Skeletal muscle tissue (tissue), 4 donors: ENCODE measurements around the gene DOCK7. TPM values are rescaled to one million over a fixed set of nuclear protein-coding genes. Genes with fewer than 3 reads are reported as not detected.

Experiments
- H3K27ac ChIP-seq: one replicate; pipeline ENCODE4 v1.7.0; 2013; ENCODE audit warnings: mild to moderate bottlenecking, low read depth, low read length, inconsistent platforms
- H3K27me3 ChIP-seq, 3 donors: one replicate each; pipeline ENCODE4 v1.7.0; 2013; ENCODE audit warnings: low read length in 3 of 3; ENCODE audit not compliant: control insufficient read depth in 3 of 3, insufficient read depth in 3 of 3
- H3K36me3 ChIP-seq, 3 donors: one replicate each; pipeline ENCODE4 v1.7.0; 2013; ENCODE audit warnings: low read length in 3 of 3; ENCODE audit not compliant: control insufficient read depth in 3 of 3, insufficient read depth in 3 of 3
- H3K4me1 ChIP-seq, 3 donors: one replicate each; pipeline ENCODE4 v1.7.0; 2013; ENCODE audit warnings: low read length in 3 of 3, mild to moderate bottlenecking in 3 of 3; ENCODE audit not compliant: control insufficient read depth in 3 of 3, insufficient read depth in 3 of 3
- H3K4me3 ChIP-seq, 3 donors: one replicate each; pipeline ENCODE4 v1.7.0; 2013; ENCODE audit warnings: low read length in 3 of 3
- H3K9ac ChIP-seq, 3 donors: one replicate each; pipeline ENCODE4 v1.7.0; 2013; ENCODE audit warnings: low read length in 3 of 3, mild to moderate bottlenecking in 3 of 3, moderate library complexity in 2 of 3, low read depth in 1 of 3
- H3K9me3 ChIP-seq, 3 donors: one replicate each; pipeline ENCODE4 v1.7.0; 2013; ENCODE audit warnings: low read length in 3 of 3; ENCODE audit not compliant: control insufficient read depth in 3 of 3
- total RNA-seq: library from RNA; depleted of rRNA; stranded (reverse); fragments of >200 nt; gene quantifications from one replicate; pipeline ENCODE4 v1.2.3, GENCODE V29; 2014
- donor health status: Osteomylitis.

The DOCK7 gene
- total RNA-seq, 1 donor from 2014 or later = 68.4 TPM

DNA sequence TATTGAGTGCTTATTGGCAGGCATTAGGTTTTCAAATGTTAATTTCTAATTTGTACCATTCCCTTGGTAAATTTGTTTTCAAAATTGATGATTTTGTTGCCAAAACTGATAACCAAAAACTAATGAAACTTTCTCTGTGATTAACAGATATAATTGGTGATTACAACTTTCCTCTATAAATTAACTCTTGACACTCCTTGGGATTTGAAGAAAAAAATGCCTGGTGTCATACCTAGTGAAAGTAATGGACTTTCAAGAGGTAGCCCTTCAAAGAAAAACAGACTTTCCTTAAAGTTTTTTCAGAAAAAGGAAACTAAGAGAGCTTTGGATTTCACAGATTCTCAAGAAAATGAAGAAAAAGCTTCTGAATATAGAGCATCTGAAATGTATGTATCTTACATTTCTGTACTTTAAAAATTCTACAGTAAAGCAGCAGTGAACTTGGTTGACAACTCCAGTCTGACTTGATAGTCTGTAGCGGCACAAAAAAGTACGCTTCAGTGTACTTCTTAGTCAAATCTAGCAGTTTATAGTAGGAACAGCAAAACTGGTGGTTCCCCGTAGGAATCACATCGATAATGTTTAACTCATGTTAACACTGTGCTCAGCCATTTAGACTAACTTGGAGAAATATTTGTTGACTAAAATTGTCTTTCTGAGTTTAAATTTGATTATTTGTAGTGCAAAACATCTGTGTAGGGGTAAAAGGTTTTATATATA, 248.4 kb downstream of the DOCK7 start:
- Histone ChIP-seq H3K9me3 (no peaks in the 10 kb centered on the region), H3K36me3 (peaks cover 9 to 23% (median 12%) of the 10 kb centered on the region in 3 donors), H3K4me1 (peaks cover 13 to 21% (median 15%) of the 10 kb centered on the region in 3 donors), H3K27me3 (no peaks in the 10 kb centered on the region), H3K4me3 (no peak overlapping the region), H3K27ac (no peak overlapping the region), H3K9ac (no peak overlapping the region)

GRCh38 chr1:62438163-62438562, 250.0 kb downstream of the DOCK7 start:
- Histone ChIP-seq H3K9ac (peak overlapping the region; percentile 98 to 99 (median 98)), H3K9me3 (no peaks in the 10 kb centered on the region), H3K27ac (peak overlapping the region; percentile 97), H3K4me1 (peaks cover 13 to 21% (median 15%) of the 10 kb centered on the region in 3 donors), H3K27me3 (no peaks in the 10 kb centered on the region), H3K4me3 (peak overlapping the region; percentile 88 to 94 (median 90)), H3K36me3 (peaks cover 4 to 13% (median 9%) of the 10 kb centered on the region in 3 donors)

GRCh38 chr1:62437273-62437940, 250.8 kb downstream of the DOCK7 start:
- Histone ChIP-seq H3K4me1 (peaks cover 13 to 21% (median 15%) of the 10 kb centered on the region in 3 donors), H3K4me3 (peak overlapping the region; percentile 88 to 94 (median 90)), H3K9me3 (no peaks in the 10 kb centered on the region), H3K27ac (peak overlapping the region; percentile 97), H3K9ac (peak overlapping the region; percentile 98 to 99 (median 98)), H3K36me3 (peaks cover 0 to 8% (median 6%) of the 10 kb centered on the region in 3 donors), H3K27me3 (no peaks in the 10 kb centered on the region)

- Histone ChIP-seq H3K36me3 (peaks cover 0 to 4% (median 3%) of the 10 kb centered on the region in 3 donors), H3K9me3 (no peaks in the 10 kb centered on the region), H3K27ac (peak within 1 kb of the TSS; percentile 97), H3K4me3 (peak within 1 kb of the TSS; percentile 88 to 94 (median 90)), H3K9ac (peak within 1 kb of the TSS; percentile 98 to 99 (median 98)), H3K27me3 (no peaks in the 10 kb centered on the region), H3K4me1 (peaks cover 13 to 21% (median 15%) of the 10 kb centered on the region in 3 donors)
These were observed 251.5 kb downstream of the DOCK7 start, which contains the start of gene USP1 for GRCh38 chr1:62436466-62437272. Gene USP1 (plus strand): TSS chr1:62437049. CDS start chr1:62439868, 2,819 bp downstream.

DNA sequence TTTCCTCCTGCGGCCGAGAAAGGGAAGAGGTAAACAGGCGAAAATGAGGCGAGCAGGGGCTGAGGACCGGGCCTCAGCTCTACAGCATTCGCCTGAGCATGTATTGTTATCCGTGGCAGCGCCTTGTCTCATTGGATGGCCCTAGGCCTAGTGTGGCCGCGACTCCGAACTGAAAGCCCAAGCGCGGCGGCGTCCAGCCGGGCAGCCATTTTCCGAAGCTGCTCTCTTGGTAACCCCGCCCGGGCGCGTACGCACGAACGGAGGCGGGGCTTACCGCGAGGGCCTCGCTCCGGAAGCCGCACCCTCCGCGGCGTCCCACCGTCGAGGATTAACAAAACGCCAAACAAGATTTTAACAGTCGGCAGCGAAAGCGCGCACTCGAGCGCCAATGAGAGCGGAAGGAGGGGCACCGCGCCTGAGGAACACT, 252.1 kb downstream of the DOCK7 start:
- Histone ChIP-seq H3K4me1 (peaks cover 13 to 21% (median 15%) of the 10 kb centered on the region in 3 donors), H3K27ac (peak overlapping the region; percentile 97), H3K4me3 (peak overlapping the region; percentile 88 to 94 (median 90)), H3K9ac (peak overlapping the region; percentile 98 to 99 (median 98)), H3K9me3 (no peaks in the 10 kb centered on the region), H3K27me3 (no peaks in the 10 kb centered on the region), H3K36me3 (no peaks in the 10 kb centered on the region)

- Histone ChIP-seq H3K27ac (peak overlapping the region; percentile 97), H3K4me1 (peaks cover 11 to 21% (median 13%) of the 10 kb centered on the region in 3 donors), H3K27me3 (no peaks in the 10 kb centered on the region), H3K9ac (peak overlapping the region; percentile 98 to 99 (median 98)), H3K9me3 (no peaks in the 10 kb centered on the region), H3K4me3 (peak overlapping the region; percentile 88 to 94 (median 90)), H3K36me3 (no peaks in the 10 kb centered on the region)
These were observed 252.8 kb downstream of the DOCK7 start for GRCh38 chr1:62435231-62436038.

- Histone ChIP-seq H3K4me3 (no peak overlapping the region), H3K27me3 (no peaks in the 10 kb centered on the region), H3K4me1 (peaks cover 10 to 18% (median 13%) of the 10 kb centered on the region in 3 donors), H3K9ac (no peak overlapping the region), H3K9me3 (no peaks in the 10 kb centered on the region), H3K36me3 (no peaks in the 10 kb centered on the region), H3K27ac (no peak overlapping the region)
These were observed 253.6 kb downstream of the DOCK7 start for GRCh38 chr1:62434618-62435001.

DNA sequence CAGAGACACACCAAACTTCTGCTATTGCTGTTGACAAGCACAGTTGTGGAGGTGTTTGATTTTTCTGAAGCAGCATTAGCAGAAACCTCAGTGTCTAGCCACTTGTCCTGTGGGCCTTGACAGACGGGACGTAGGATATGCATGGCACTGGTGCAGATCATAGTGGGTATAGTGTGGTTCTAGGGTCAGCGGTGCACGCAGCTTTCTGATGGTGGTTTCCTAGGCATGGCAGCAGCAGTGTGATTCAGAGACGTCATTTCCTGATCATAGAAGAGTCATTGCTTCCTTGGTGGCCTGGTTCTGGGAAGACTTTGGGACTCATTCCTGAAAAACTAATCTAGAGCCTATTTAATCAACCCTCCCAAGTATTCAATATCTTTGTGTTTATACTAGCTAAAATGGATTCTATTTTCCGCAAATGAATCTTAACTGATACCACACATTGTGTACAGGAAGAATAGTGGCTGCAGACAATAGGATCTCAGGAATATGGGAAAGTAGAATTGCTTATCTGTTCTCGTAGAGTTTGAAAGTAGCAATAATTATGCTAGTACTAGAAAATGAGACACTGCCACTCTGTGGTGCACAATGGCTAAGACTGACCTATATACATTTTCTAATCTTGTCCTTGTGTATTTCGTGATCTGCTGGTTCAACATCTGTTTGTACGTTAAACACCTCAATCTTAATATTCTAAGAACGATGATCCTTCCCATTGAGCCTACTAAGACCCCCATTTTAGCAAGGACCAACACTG, 254.1 kb downstream of the DOCK7 start:
- peaks cover 10 to 18% (median 13%) of the 10 kb centered on the region in 3 donors for H3K4me1 ChIP-seq
- H3K27ac ChIP-seq = no peak overlapping the region

More for the DNA sequence above, 254.1 kb downstream of the DOCK7 start:
- Histone ChIP-seq H3K27me3 (no peaks in the 10 kb centered on the region), H3K9ac (no peak overlapping the region), H3K36me3 (no peaks in the 10 kb centered on the region), H3K9me3 (no peaks in the 10 kb centered on the region), H3K4me3 (no peak overlapping the region)
